ENCODE results near the gene SYT5. TPM values are rescaled to one million over a fixed set of nuclear protein-coding genes. Genes with fewer than 3 reads are reported as not detected.

The SYT5 gene
- total and polyA plus RNA-seq, 9 of the 15 experiments (the other 6 are each of a cell fraction or from before 2014, with no cell fraction given): 1.3 to 20.9 (median 8.8) TPM

GRCh38 chr19:55176076-55176475, 4.0 kb downstream of the SYT5 start (continued):
- no peak for TF ChIP-seq THAP7 (CRISPR knock-in tag; IDR thresholded peaks at IDR 0.05)
- TF ChIP-seq ZNF79 (CRISPR knock-in tag; IDR thresholded peaks at IDR 0.05; ENCODE audit: low read depth): no peak
- no peak for TF ChIP-seq RBM17 (IDR thresholded peaks at IDR 0.05; ENCODE audit: borderline replicate concordance, low read depth, low read length)
- TF ChIP-seq POLR2B (IDR thresholded peaks at IDR 0.05; ENCODE audit: low read depth, partially characterized antibody): no peak
- TF ChIP-seq ELF1 (tag; IDR thresholded peaks at IDR 0.05): peak; percentile 57
- no peak for TF ChIP-seq GATAD2B (IDR thresholded peaks at IDR 0.05; ENCODE audit: borderline replicate concordance)
- TF ChIP-seq MLLT1 (IDR thresholded peaks at IDR 0.05): peak in 1 of 2 experiments; percentile 99; a peak in 2 of 4 replicates
- TF ChIP-seq ZNF609 (CRISPR knock-in tag; IDR thresholded peaks at IDR 0.05; ENCODE audit: borderline replicate concordance): no peak
- peak in 1 of 2 experiments; percentile 66; a peak in 2 of 4 replicates for TF ChIP-seq FOXK2 (conservative IDR thresholded peaks at IDR 0.05 in 1 of 2, IDR thresholded peaks at IDR 0.05 in 1 of 2; ENCODE audit: low read depth in 2 of 2)
- TF ChIP-seq SIX5 (IDR thresholded peaks at IDR 0.05; ENCODE audit: borderline replicate concordance in 1 of 2, insufficient read depth in 1 of 2, low read depth in 1 of 2, low read length in 2 of 2): no peak
- TF ChIP-seq GABPB1 (CRISPR knock-in tag; IDR thresholded peaks at IDR 0.05): no peak; the same call in 1 of the 2 replicates
- TF ChIP-seq RNF2 (IDR thresholded peaks at IDR 0.05): 0 out of 2 replicates have a peak, but pooled peaks have one; percentile 44
- no peak for TF ChIP-seq SFPQ (IDR thresholded peaks at IDR 0.05; ENCODE audit: low read depth, low read length)
- no peak for TF ChIP-seq HES1 (IDR thresholded peaks at IDR 0.05; ENCODE audit: low read depth)
- no peak for TF ChIP-seq KDM2B (CRISPR knock-in tag; IDR thresholded peaks at IDR 0.05)
- no peak for TF ChIP-seq MXD1 (CRISPR knock-in tag; IDR thresholded peaks at IDR 0.05; ENCODE audit: borderline replicate concordance, poor library complexity, severe bottlenecking)
- TF ChIP-seq ZNF586 (CRISPR knock-in tag; conservative IDR thresholded peaks at IDR 0.05): no peak
- no peak for TF ChIP-seq ZNF764 (CRISPR knock-in tag; IDR thresholded peaks at IDR 0.05; ENCODE audit: low read depth)
